Right atrium auricular region (tissue), 2 donors: Measurements from ENCODE around the gene AVPI1. TPM values are rescaled to one million over a fixed set of nuclear protein-coding genes. Genes with fewer than 3 reads are reported as not detected.

Source experiments
- DNase-seq: peaks from one replicate; pipeline ENCODE4 v3.0.0-alpha.2; 2019; ENCODE audit warnings: low spot score
- H3K27ac ChIP-seq, 2 donors: fragments of 200-600 bp; sonication (generic); 1 replicate in 1 of 2; 2 replicates in 1 of 2; pipeline ENCODE4 v1.5.1; 2016 to 2019
- H3K27me3 ChIP-seq, 2 donors: fragments of 200-600 bp; sonication (generic); one replicate each; pipeline versions ENCODE4 v1.5.1 to v1.6.0; 2017 to 2019
- H3K36me3 ChIP-seq: fragments of 200-600 bp; sonication (generic); one replicate; pipeline ENCODE4 v1.5.1; 2016
- H3K4me1 ChIP-seq, 2 donors: fragments of 200-600 bp; sonication (generic); one replicate each; pipeline versions ENCODE4 v1.5.1 to v1.6.0; 2017 to 2019
- H3K4me3 ChIP-seq, 2 donors: fragments of 200-600 bp; sonication (generic); 1 replicate in 1 of 2; 2 replicates in 1 of 2; pipeline ENCODE4 v1.5.1; 2017 to 2019; ENCODE audit warnings: mild to moderate bottlenecking in 1 of 2, moderate library complexity in 1 of 2
- H3K9me3 ChIP-seq, 2 donors: fragments of 200-600 bp; sonication (generic); one replicate each; pipeline ENCODE4 v1.5.1; 2019
- CTCF ChIP-seq, 2 donors: fragments of 200-600 bp; sonication (generic); IDR thresholded peaks; one replicate each; pipeline ENCODE4 v1.5.1; 2019; ENCODE audit warnings: antibody characterized with exemption in 2 of 2
- total RNA-seq, 2 donors: library from RNA; depleted of rRNA; stranded (reverse); fragments of >200 nt; gene quantifications; one replicate each; pipeline ENCODE4 v1.1.0, GENCODE V29; 2016

Gene AVPI1
- total RNA-seq, 2 donors from 2014 or later = 10.5 to 23.7 TPM

GRCh38 chr10:97673736-97674525 is 13.1 kb downstream of the AVPI1 start:
- no peaks in the 10 kb centered on the region for H3K27me3 ChIP-seq
- H3K4me1 ChIP-seq = no peaks in the 10 kb centered on the region
- no peak for TF ChIP-seq CTCF (IDR thresholded peaks at IDR 0.05)
- no peak overlapping the region for H3K27ac ChIP-seq
- H3K36me3 ChIP-seq = peaks cover 71% of the 10 kb centered on the region
- H3K9me3 ChIP-seq = no peaks in the 10 kb centered on the region
- H3K4me3 ChIP-seq = no peak overlapping the region
- DNase-seq = no peak

GRCh38 chr10:97669571-97669970 is 17.5 kb downstream of the AVPI1 start:
- Histone ChIP-seq H3K36me3 (peaks cover 67% of the 10 kb centered on the region), H3K4me3 (no peak overlapping the region), H3K4me1 (no peaks in the 10 kb centered on the region), H3K9me3 (no peaks in the 10 kb centered on the region), H3K27me3 (no peaks in the 10 kb centered on the region), H3K27ac (no peak overlapping the region)
- no peak for TF ChIP-seq CTCF (IDR thresholded peaks at IDR 0.05)
- no peak for DNase-seq

GRCh38 chr10:97667463-97667862 is 19.6 kb downstream of the AVPI1 start:
- no peak for TF ChIP-seq CTCF (IDR thresholded peaks at IDR 0.05)
- Histone ChIP-seq H3K36me3 (peaks cover 65% of the 10 kb centered on the region), H3K9me3 (no peaks in the 10 kb centered on the region), H3K27ac (no peak overlapping the region), H3K4me3 (no peak overlapping the region), H3K27me3 (no peaks in the 10 kb centered on the region), H3K4me1 (no peaks in the 10 kb centered on the region)
- no peak for DNase-seq

- Histone ChIP-seq H3K4me3 (no peak overlapping the region), H3K36me3 (peaks cover 65% of the 10 kb centered on the region), H3K27me3 (no peaks in the 10 kb centered on the region), H3K9me3 (no peaks in the 10 kb centered on the region), H3K4me1 (no peaks in the 10 kb centered on the region), H3K27ac (no peak overlapping the region)
- no peak for TF ChIP-seq CTCF (IDR thresholded peaks at IDR 0.05)
- no peak for DNase-seq
These were observed 20.0 kb downstream of the AVPI1 start for GRCh38 chr10:97666992-97667391.

- H3K4me1 ChIP-seq = no peaks in the 10 kb centered on the region
- H3K36me3 ChIP-seq = peaks cover 50% of the 10 kb centered on the region
- H3K27me3 ChIP-seq = no peaks in the 10 kb centered on the region
- no peaks in the 10 kb centered on the region for H3K9me3 ChIP-seq
- no peak overlapping the region for H3K4me3 ChIP-seq
- TF ChIP-seq CTCF (IDR thresholded peaks at IDR 0.05) = no peak
- H3K27ac ChIP-seq = no peak overlapping the region
- no peak for DNase-seq
These were observed 22.7 kb downstream of the AVPI1 start for GRCh38 chr10:97664282-97664850.
